Lower leg skin (tissue), 4 donors: ENCODE results near the gene SLC26A2. TPM values are rescaled to one million over a fixed set of nuclear protein-coding genes. Genes with fewer than 3 reads are reported as not detected.

Experiments used
- DNase-seq, 2 donors: peaks; one replicate each; pipeline ENCODE4 v3.0.0-alpha.2; 2019; ENCODE audit warnings: low spot score in 2 of 2
- H3K4me3 ChIP-seq: fragments of 200-600 bp; sonication (generic); 2 replicates; pipeline ENCODE4 v1.5.1; 2017; ENCODE audit warnings: mild to moderate bottlenecking, low read depth; ENCODE audit not compliant: poor library complexity, severe bottlenecking
- CTCF ChIP-seq, 3 donors: fragments of 450-650 bp; IDR thresholded peaks; one replicate each; pipeline ENCODE4 v1.5.1; 2016; ENCODE audit warnings: antibody characterized with exemption in 3 of 3, mild to moderate bottlenecking in 3 of 3, moderate library complexity in 2 of 3
- POLR2A ChIP-seq, 2 donors: fragments of 450-650 bp; IDR thresholded peaks; one replicate each; pipeline ENCODE4 v1.6.1; 2016 to 2017; ENCODE audit warnings: antibody characterized with exemption in 2 of 2, mild to moderate bottlenecking in 1 of 2, moderate library complexity in 1 of 2
- WGBS, 2 donors: methylation state at CpG; one replicate each; pipeline ENCODE4 v1.1.5; 2018; 5-methylcytosine and 5-hydroxymethylcytosine counted together
- intact Hi-C: fragments of 100-400 bp; cut with DNase I; formaldehyde crosslinking; loops from one replicate; pipeline ENCODE4 v1.15.0; 2023; ENCODE audit warnings: low total_unique reads
- total RNA-seq, 4 donors: library from RNA; depleted of rRNA; stranded (reverse); fragments of >200 nt; gene quantifications; one replicate each; pipeline ENCODE4 v1.1.0, GENCODE V29; 2016

The SLC26A2 gene
- total RNA-seq, 4 donors from 2014 or later: 8.4 to 56.5 (median 33.3) TPM

- TF ChIP-seq POLR2A (IDR thresholded peaks at IDR 0.05) (no peak), CTCF (IDR thresholded peaks at IDR 0.05) (no peak)
- DNase-seq: no peak
- WGBS, 2 donors: 64 to 72% methylated on average over 6 of the region's 6 CpGs
- H3K4me3 ChIP-seq: no peak overlapping the region
- intact Hi-C loops: no loop called here
Measured at GRCh38 chr5:149951138-149951749, 9.3 kb upstream of the SLC26A2 start.

GRCh38 chr5:149953436-149954121 lies 7.0 kb upstream of the SLC26A2 start:
- intact Hi-C loops: no loop called here
- H3K4me3 ChIP-seq: no peak overlapping the region
- no peak for TF ChIP-seq POLR2A (IDR thresholded peaks at IDR 0.05)
- TF ChIP-seq CTCF (IDR thresholded peaks at IDR 0.05): no peak
- WGBS, 2 donors: 87 to 89% methylated on average over 9 of the region's 9 CpGs
- DNase-seq: no peak

GRCh38 chr5:149954798-149955197 lies 5.8 kb upstream of the SLC26A2 start:
- H3K4me3 ChIP-seq: no peak overlapping the region
- intact Hi-C loops: no loop called here
- TF ChIP-seq CTCF (IDR thresholded peaks at IDR 0.05) (no peak), POLR2A (IDR thresholded peaks at IDR 0.05) (no peak)
- no peak for DNase-seq
- WGBS, 2 donors: 72 to 75% methylated on average over 6 of the region's 6 CpGs

DNA sequence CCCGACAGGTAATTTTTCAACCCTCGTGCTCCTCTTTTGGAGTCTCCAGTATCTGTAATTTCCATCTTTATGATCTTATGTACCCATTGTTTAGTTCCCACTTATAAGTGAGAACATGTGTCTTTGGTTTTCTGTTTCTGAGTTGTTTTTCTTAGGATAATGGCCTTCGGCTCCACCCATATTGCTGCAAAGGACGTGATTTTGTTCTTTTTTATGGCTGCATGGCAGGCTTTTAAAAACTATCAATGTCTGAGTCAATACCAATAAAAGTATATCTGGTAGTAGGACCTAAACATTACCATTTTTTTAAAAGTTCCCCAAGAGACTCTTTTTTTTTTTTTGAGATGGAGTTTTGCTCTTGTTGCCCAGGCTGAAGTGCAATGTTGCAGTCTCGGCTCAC lies 3.9 kb upstream of the SLC26A2 start:
- no peak overlapping the region for H3K4me3 ChIP-seq
- intact Hi-C loops: no loop called here
- DNase-seq: no peak
- 68 to 80% methylated on average over 5 of the region's 5 CpGs for WGBS, 2 donors
- no peak for TF ChIP-seq CTCF (IDR thresholded peaks at IDR 0.05)
- no peak for TF ChIP-seq POLR2A (IDR thresholded peaks at IDR 0.05)

DNA sequence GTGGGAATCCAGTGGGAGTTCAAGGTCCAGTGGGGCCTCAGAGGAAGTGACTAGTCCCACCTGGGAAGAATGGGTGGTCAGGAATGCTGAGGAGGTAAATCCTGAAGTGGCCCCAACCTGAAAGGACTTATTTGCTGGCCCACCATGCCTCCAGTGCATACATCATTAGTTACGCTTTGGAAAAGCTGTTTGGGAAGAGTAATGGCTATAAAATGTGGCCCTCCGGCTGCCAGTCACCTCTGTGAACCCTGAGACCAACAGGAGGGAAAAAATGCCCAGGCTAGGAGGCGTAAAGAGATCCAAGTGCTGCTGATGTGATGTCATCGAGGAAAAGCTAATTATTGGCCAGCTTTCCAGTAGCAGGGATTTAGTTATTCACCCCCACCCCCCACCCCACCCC lies 2.7 kb upstream of the SLC26A2 start:
- TF ChIP-seq POLR2A (IDR thresholded peaks at IDR 0.05) (no peak), CTCF (IDR thresholded peaks at IDR 0.05) (no peak)
- intact Hi-C loops: no loop called here
- 83 to 87% methylated on average over 4 of the region's 4 CpGs for WGBS, 2 donors
- H3K4me3 ChIP-seq: no peak overlapping the region
- no peak for DNase-seq
